ENCODE data around the gene ZSWIM6. TPM values are rescaled to one million over a fixed set of nuclear protein-coding genes. Genes with fewer than 3 reads are reported as not detected.

Gene ZSWIM6
- total and polyA plus RNA-seq, 2 donors: 6.0 to 21.4 TPM

DNA sequence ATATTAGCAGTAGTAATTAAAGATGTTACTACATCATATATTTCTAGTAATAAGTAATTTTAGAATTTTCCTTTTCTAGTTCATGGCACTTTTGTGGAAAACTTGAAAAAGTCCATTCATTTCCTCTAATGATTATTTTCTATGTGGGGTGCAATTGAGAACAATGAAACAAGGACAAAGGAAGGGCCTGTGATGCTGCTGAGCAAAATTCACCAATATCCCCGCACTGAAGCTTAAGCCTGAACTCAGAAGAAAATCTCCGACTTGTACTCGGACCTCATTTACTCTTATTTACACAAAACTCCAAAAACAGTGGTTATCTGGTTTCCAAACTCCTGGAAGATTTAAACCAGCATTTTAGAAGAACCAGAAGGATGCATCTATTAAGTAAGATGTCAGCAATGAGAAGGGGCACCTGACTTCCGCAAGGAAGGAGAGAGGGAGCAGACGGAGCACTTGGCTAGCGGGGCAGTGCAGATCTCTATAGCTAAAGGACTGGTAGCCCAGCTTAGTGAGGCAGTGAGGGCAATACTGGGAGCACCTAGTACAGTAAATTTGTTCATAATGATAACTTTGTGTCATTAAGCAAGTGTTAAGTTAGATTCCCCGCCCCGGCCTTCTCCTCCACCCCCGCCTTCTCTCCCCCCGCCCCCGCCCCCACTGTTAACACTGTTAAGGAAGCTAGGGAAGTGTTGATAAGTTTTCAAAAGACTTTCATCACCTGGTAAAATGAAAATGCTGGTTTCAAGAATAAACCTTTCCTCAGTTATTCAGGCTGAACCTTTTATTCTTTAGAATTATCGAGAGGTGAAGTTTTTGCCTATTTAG, 123.3 kb downstream of the ZSWIM6 start:
- no peaks in the 10 kb centered on the region for H3K4me1 ChIP-seq (ENCODE audit: insufficient read depth)
- H3K4me3 ChIP-seq (ENCODE audit: low read depth, low read length): no peak overlapping the region
- H3K36me3 ChIP-seq (ENCODE audit: insufficient read depth): no peaks in the 10 kb centered on the region
- WGBS: 89% methylated on average over 12 of the region's 12 CpGs
- H3K27ac ChIP-seq (ENCODE audit: low read depth): no peak overlapping the region
- DNase-seq (ENCODE audit: extremely low spot score): no peak

- no peak overlapping the region for H3K4me3 ChIP-seq (ENCODE audit: low read depth, low read length)
- peaks cover 2% of the 10 kb centered on the region for H3K4me1 ChIP-seq (ENCODE audit: insufficient read depth)
- no peaks in the 10 kb centered on the region for H3K36me3 ChIP-seq (ENCODE audit: insufficient read depth)
- no peak overlapping the region for H3K27ac ChIP-seq (ENCODE audit: low read depth)
- no peak for DNase-seq (ENCODE audit: extremely low spot score)
- WGBS: 86% methylated on average over 3 of the region's 3 CpGs
Measured at GRCh38 chr5:61460471-61460870, 128.4 kb downstream of the ZSWIM6 start.

- Histone ChIP-seq H3K27ac (ENCODE audit: low read depth) (no peak overlapping the region), H3K4me1 (ENCODE audit: insufficient read depth) (peaks cover 2% of the 10 kb centered on the region), H3K4me3 (ENCODE audit: low read depth, low read length) (no peak overlapping the region), H3K36me3 (ENCODE audit: insufficient read depth) (no peaks in the 10 kb centered on the region)
- DNase-seq (ENCODE audit: extremely low spot score): no peak
- WGBS: 98% methylated on average over 1 of the region's 1 CpG
Measured at GRCh38 chr5:61461417-61461816, 129.4 kb downstream of the ZSWIM6 start.

DNA sequence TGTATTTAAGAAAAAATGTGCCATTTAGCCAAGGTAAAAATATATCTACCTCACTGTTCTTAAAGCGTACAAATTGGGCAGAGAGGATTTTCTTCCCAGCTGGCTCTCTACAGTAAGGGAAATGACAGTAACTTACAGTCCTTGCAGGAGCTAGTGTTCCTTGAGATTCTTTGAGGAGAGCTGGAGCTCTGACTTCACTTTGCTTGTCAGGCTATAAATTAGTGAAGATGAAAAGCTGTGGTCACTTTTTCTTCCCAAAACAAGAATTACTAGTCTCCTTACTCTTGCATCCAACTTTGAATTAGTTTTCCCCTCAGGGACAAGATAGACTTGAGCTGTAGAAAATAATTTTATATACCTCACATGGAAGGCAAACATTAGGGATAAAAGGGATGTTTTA, 129.9 kb downstream of the ZSWIM6 start:
- Histone ChIP-seq H3K4me1 (ENCODE audit: insufficient read depth) (peaks cover 2% of the 10 kb centered on the region), H3K27ac (ENCODE audit: low read depth) (no peak overlapping the region), H3K36me3 (ENCODE audit: insufficient read depth) (no peaks in the 10 kb centered on the region), H3K4me3 (ENCODE audit: low read depth, low read length) (no peak overlapping the region)
- no peak for DNase-seq (ENCODE audit: extremely low spot score)
- WGBS: 66% methylated on average over 1 of the region's 1 CpG

GRCh38 chr5:61463596-61463995, 131.5 kb downstream of the ZSWIM6 start:
- H3K27ac ChIP-seq (ENCODE audit: low read depth): no peak overlapping the region
- peaks cover 2% of the 10 kb centered on the region for H3K4me1 ChIP-seq (ENCODE audit: insufficient read depth)
- DNase-seq (ENCODE audit: extremely low spot score): no peak
- no peak overlapping the region for H3K4me3 ChIP-seq (ENCODE audit: low read depth, low read length)
- 38% methylated on average over 2 of the region's 2 CpGs for WGBS
- no peaks in the 10 kb centered on the region for H3K36me3 ChIP-seq (ENCODE audit: insufficient read depth)

- 82% methylated on average over 4 of the region's 4 CpGs for WGBS
Measured at GRCh38 chr5:61464512-61464911, 132.5 kb downstream of the ZSWIM6 start.

GRCh38 chr5:61465066-61465465, 133.0 kb downstream of the ZSWIM6 start:
- H3K36me3 ChIP-seq (ENCODE audit: insufficient read depth): no peaks in the 10 kb centered on the region
- no peak for DNase-seq (ENCODE audit: extremely low spot score)
- H3K4me1 ChIP-seq (ENCODE audit: insufficient read depth): peaks cover 2% of the 10 kb centered on the region
- H3K4me3 ChIP-seq (ENCODE audit: low read depth, low read length): no peak overlapping the region
- no peak overlapping the region for H3K27ac ChIP-seq (ENCODE audit: low read depth)
- whole genome bisulfite sequencing: 80% methylated on average over 1 of the region's 1 CpG

More at GRCh38 chr5:61464512-61464911, 132.5 kb downstream of the ZSWIM6 start:
- H3K27ac ChIP-seq (ENCODE audit: low read depth): no peak overlapping the region
- peaks cover 2% of the 10 kb centered on the region for H3K4me1 ChIP-seq (ENCODE audit: insufficient read depth)
- H3K36me3 ChIP-seq (ENCODE audit: insufficient read depth): no peaks in the 10 kb centered on the region
- no peak overlapping the region for H3K4me3 ChIP-seq (ENCODE audit: low read depth, low read length)
- DNase-seq (ENCODE audit: extremely low spot score): no peak

- 96% methylated on average over 1 of the region's 1 CpG for WGBS
- H3K4me3 ChIP-seq (ENCODE audit: low read depth, low read length): no peak overlapping the region
- no peak overlapping the region for H3K27ac ChIP-seq (ENCODE audit: low read depth)
- no peak for DNase-seq (ENCODE audit: extremely low spot score)
- H3K36me3 ChIP-seq (ENCODE audit: insufficient read depth): no peaks in the 10 kb centered on the region
- peaks cover 2% of the 10 kb centered on the region for H3K4me1 ChIP-seq (ENCODE audit: insufficient read depth)
Measured at GRCh38 chr5:61465496-61465895, 133.4 kb downstream of the ZSWIM6 start.

GRCh38 chr5:61466017-61466416, 134.0 kb downstream of the ZSWIM6 start:
- DNase-seq (ENCODE audit: extremely low spot score): no peak
- no peak overlapping the region for H3K27ac ChIP-seq (ENCODE audit: low read depth)
- 85% methylated on average over 1 of the region's 1 CpG for WGBS
- H3K36me3 ChIP-seq (ENCODE audit: insufficient read depth): no peaks in the 10 kb centered on the region
- H3K4me1 ChIP-seq (ENCODE audit: insufficient read depth): peaks cover 2% of the 10 kb centered on the region
- H3K4me3 ChIP-seq (ENCODE audit: low read depth, low read length): no peak overlapping the region

DNA sequence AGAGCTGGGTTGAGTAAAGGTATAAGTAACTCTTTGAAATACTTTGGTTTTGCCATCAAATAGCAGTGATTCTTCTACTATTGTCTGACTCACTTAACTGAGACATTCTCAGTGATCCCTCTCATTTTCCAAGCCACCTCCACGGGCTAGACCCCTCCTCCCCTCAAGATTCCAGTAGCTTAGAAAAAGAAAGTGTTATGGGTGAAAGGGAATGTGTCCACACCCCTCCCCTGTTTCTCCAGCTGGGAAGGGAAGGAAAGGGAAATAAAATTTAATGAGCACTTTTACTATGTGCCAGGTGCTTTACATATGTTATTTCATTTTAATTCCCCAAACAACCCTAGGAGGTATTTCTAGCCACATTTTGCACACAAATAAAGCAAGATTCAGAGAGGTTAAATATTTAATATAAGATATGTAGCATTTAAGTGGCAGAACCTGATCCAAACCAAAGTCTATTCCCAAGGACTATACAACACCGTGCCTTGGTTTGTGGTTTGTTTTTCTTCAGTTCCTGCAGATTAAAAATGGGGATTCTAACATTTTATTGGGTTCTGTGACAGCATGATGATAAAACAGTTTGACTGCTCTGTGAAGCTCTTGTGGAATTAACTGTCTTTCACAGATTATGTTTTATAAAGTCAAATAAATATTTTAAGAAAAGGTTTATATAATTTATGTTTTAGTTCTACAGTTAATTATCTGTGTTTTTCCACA, 135.9 kb downstream of the ZSWIM6 start:
- Histone ChIP-seq H3K27ac (ENCODE audit: low read depth) (no peak overlapping the region), H3K4me3 (ENCODE audit: low read depth, low read length) (no peak overlapping the region), H3K4me1 (ENCODE audit: insufficient read depth) (peaks cover 2% of the 10 kb centered on the region), H3K36me3 (ENCODE audit: insufficient read depth) (no peaks in the 10 kb centered on the region)
- 14% methylated on average over 2 of the region's 2 CpGs for WGBS
- DNase-seq (ENCODE audit: extremely low spot score): no peak

DNA sequence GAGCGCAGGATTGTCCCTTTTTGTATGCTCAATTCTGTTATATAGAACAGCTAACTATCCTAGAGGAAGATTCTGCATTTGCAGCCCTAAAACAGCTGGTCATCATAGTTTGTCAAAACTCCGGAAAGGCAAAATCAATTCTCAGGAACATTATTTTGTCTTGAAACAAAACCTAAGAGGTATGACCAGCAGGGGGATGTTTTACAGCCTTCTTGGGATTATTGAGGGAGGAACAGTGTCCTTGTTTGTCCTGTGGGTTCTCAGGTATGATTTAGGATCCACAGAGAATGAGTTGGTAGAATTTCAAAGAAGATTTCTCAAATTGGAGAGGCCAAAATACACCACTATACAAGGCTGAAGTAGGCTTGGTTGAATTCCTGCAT, 136.4 kb downstream of the ZSWIM6 start:
- peaks cover 2% of the 10 kb centered on the region for H3K4me1 ChIP-seq (ENCODE audit: insufficient read depth)
- no peak overlapping the region for H3K4me3 ChIP-seq (ENCODE audit: low read depth, low read length)
- DNase-seq (ENCODE audit: extremely low spot score): no peak
- H3K27ac ChIP-seq (ENCODE audit: low read depth): no peak overlapping the region
- H3K36me3 ChIP-seq (ENCODE audit: insufficient read depth): no peaks in the 10 kb centered on the region
- WGBS: 57% methylated on average over 2 of the region's 2 CpGs

DNA sequence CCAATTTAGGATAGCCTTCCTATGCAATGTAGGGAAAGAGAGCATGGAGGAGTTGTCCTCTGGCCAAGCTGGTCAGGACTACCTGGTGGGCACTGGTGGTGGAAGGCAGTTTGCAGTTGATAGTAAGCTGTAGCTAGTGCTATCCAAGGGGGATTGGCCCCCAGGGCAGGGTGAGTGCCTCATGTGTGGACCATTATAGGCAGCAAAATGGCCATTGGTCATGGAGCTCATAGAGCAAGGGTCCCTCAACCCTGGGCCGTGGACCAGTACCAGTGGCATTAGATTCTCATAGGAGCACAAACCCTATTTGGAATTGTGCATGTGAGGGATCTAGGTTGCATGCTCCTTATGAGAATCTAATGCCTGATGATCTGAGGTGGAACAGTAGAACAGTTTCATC, 139.3 kb downstream of the ZSWIM6 start:
- Histone ChIP-seq H3K4me3 (ENCODE audit: low read depth, low read length) (no peak overlapping the region), H3K4me1 (ENCODE audit: insufficient read depth) (no peaks in the 10 kb centered on the region), H3K27ac (ENCODE audit: low read depth) (no peak overlapping the region), H3K36me3 (ENCODE audit: insufficient read depth) (no peaks in the 10 kb centered on the region)
- 100% methylated on average over 1 of the region's 1 CpG for WGBS
- no peak for DNase-seq (ENCODE audit: extremely low spot score)

- WGBS: 87% methylated on average over 7 of the region's 7 CpGs
- DNase-seq (ENCODE audit: extremely low spot score): no peak
- H3K36me3 ChIP-seq (ENCODE audit: insufficient read depth): no peaks in the 10 kb centered on the region
- no peaks in the 10 kb centered on the region for H3K4me1 ChIP-seq (ENCODE audit: insufficient read depth)
- no peak overlapping the region for H3K4me3 ChIP-seq (ENCODE audit: low read depth, low read length)
- no peak overlapping the region for H3K27ac ChIP-seq (ENCODE audit: low read depth)
Measured at GRCh38 chr5:61472172-61472958, 140.3 kb downstream of the ZSWIM6 start.
